Thyroid gland (tissue), 4 donors: Measurements from ENCODE around the gene ZNF778.

Source experiments
- CTCF ChIP-seq, 6 experiments: fragments of 200-600 bp in 3 of 6; fragments of 450-650 bp in 3 of 6; sonication (generic) in 3 of 6; IDR thresholded peaks; one replicate each; pipeline ENCODE4 v1.5.1; 2016 to 2019; ENCODE audit warnings: antibody characterized with exemption in 6 of 6, mild to moderate bottlenecking in 2 of 6, inconsistent platforms in 1 of 6, moderate library complexity in 1 of 6
- POLR2A ChIP-seq, 2 donors: fragments of 450-650 bp; IDR thresholded peaks; one replicate each; pipeline ENCODE4 v1.6.1; 2017; ENCODE audit warnings: antibody characterized with exemption in 2 of 2, mild to moderate bottlenecking in 2 of 2, moderate library complexity in 1 of 2

- no peak for TF ChIP-seq CTCF (IDR thresholded peaks at IDR 0.05)
- TF ChIP-seq POLR2A (IDR thresholded peaks at IDR 0.05) = no peak
Measured at GRCh38 chr16:89184933-89185794, 32.3 kb upstream of the ZNF778 start.
